ENCODE data around the gene MBD5.

Gene MBD5

DNA sequence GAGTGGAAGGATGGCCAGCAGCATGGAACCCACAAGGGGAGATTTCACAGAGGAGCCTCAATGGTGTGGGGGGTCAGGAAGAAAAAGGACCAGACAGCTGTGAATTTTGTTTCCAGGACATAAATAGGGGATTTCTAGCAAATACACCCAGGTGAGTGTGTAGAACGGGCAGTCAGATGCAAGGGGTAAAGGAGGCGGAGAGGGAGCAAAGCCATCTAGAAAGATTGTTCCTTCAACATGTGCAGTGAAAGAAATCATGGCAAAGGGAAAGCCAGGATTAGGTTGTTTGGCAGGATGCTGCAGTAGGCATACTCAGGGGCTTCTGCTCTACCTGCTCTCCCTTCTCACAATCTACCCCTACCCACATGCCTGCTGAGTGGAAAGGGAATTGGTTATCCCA lies 504.2 kb downstream of the MBD5 start:
- no peak for TF ChIP-seq NFIC (IDR thresholded peaks at IDR 0.05)
- no peak for TF ChIP-seq EGR1 (IDR thresholded peaks at IDR 0.05)
- TF ChIP-seq ZBTB7A (IDR thresholded peaks at IDR 0.05; ENCODE audit: low read depth), result no peak
- no peak for TF ChIP-seq REST (IDR thresholded peaks at IDR 0.05; ENCODE audit: low read depth)
- TF ChIP-seq FOXM1 (IDR thresholded peaks at IDR 0.05; ENCODE audit: borderline replicate concordance, low read depth), result no peak
- no peak for TF ChIP-seq YY1 (IDR thresholded peaks at IDR 0.05; ENCODE audit: low read depth)
- no peak for TF ChIP-seq TAF1 (IDR thresholded peaks at IDR 0.05; ENCODE audit: low read depth)
- TF ChIP-seq TEAD4 (IDR thresholded peaks at IDR 0.05), result no peak
- no peak for TF ChIP-seq CEBPB (IDR thresholded peaks at IDR 0.05)
- TF ChIP-seq CREB1 (IDR thresholded peaks at IDR 0.05; ENCODE audit: low read depth), result no peak
- no peak for TF ChIP-seq USF1 (IDR thresholded peaks at IDR 0.05)
- TF ChIP-seq MAX (IDR thresholded peaks at IDR 0.05), result no peak
- TF ChIP-seq EP300 (IDR thresholded peaks at IDR 0.05; ENCODE audit: borderline replicate concordance), result no peak
- no peak for TF ChIP-seq TCF12 (IDR thresholded peaks at IDR 0.05; ENCODE audit: low read depth)
- no peak for TF ChIP-seq RAD21 (IDR thresholded peaks at IDR 0.05; ENCODE audit: low read depth)

DNA sequence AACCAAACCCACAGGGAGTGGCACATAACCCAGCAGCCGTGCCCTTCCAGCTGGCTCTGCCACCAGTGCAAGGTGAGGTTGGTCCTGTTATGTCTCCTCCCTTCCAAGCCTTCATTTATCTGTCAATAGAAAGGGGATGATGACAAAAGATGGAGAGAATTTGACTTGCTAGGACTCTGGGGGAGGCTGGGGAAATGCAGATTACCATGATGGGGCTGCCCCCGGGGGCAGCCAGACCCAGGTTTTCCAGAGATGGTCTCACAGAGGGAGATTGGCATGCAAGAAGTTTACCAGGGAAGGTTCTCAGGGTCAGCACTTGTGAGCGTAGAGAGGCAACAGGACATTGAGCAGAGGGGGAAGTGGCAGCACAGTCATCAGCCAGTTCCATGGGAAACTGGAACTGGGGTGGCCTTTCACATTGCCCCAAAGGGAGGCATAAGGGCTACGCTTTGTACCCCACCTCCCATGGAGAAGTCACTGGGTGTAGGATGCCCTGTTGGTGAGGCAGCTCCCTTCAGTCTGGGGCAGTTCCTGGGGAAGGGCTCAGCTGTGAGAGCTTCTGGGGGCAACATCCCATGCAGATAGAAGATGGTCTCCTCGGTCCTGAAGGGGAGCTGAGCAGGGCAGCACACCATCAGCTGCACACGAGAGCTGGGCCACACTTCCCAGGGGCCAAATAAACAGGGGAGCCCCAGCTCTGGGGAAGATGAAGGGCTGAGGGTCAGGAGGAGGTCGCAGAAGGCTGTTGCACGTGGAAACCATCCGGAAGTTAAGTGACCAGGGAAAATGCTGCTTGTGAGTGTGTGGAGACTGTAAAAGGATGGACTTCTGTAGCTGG lies 505.8 kb downstream of the MBD5 start:
- TF ChIP-seq EGR1 (IDR thresholded peaks at IDR 0.05) (no peak), USF1 (IDR thresholded peaks at IDR 0.05) (no peak), RAD21 (IDR thresholded peaks at IDR 0.05; ENCODE audit: low read depth) (no peak), TAF1 (IDR thresholded peaks at IDR 0.05; ENCODE audit: low read depth) (no peak), TEAD4 (IDR thresholded peaks at IDR 0.05) (no peak), FOXM1 (IDR thresholded peaks at IDR 0.05; ENCODE audit: borderline replicate concordance, low read depth) (no peak), NFIC (IDR thresholded peaks at IDR 0.05) (no peak)

DNA sequence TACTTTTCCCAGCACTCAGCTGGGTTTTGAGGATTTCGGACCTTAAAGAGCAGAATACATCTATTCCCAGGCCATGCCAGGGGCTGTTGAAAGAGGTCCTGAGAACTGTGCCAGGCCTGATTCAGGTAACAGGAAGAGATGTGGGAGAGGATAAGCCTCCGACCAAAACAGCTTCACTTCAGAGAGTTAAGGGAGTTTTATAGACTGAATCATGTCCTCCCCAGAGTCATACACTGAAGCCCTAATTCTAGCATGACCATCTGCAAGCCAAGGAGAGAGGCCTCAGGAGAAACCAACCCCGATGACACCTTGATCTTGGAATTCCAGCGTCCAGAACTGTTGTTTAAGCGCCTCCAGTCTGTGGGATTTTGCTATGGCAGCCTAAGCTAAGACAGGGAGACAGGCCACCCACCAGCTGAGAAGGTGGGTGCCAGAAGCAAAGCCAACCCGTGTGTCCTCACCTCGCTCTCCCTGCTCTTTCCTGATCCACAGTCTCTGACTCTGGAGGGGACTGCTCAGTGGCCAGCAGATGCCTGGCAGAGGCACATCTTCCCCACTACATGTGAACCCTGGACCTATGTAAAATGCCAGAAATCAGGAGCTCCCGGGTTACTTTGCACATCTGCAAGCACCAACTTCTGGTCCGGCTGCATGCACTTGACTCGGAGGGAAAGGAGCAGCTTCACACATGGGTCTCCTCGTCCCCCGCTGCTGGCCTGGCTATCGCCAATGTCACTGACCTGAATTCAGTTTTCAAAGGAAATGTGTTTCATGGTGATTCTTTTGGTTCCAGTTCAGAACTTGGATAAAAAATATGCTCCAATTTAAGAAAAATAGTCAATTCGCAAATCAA lies 506.8 kb downstream of the MBD5 start:
- TF ChIP-seq NFIC (IDR thresholded peaks at IDR 0.05) (no peak), CEBPB (IDR thresholded peaks at IDR 0.05) (no peak), FOXM1 (IDR thresholded peaks at IDR 0.05; ENCODE audit: borderline replicate concordance, low read depth) (no peak), MAX (IDR thresholded peaks at IDR 0.05) (no peak), TAF1 (IDR thresholded peaks at IDR 0.05; ENCODE audit: low read depth) (no peak), YY1 (IDR thresholded peaks at IDR 0.05; ENCODE audit: low read depth) (no peak), EP300 (IDR thresholded peaks at IDR 0.05; ENCODE audit: borderline replicate concordance) (no peak), TEAD4 (IDR thresholded peaks at IDR 0.05) (no peak), CREB1 (IDR thresholded peaks at IDR 0.05; ENCODE audit: low read depth) (no peak), REST (IDR thresholded peaks at IDR 0.05; ENCODE audit: low read depth) (no peak)

GRCh38 chr2:148528356-148529064 lies 507.6 kb downstream of the MBD5 start:
- TF ChIP-seq RAD21 (IDR thresholded peaks at IDR 0.05; ENCODE audit: low read depth) (no peak), EP300 (IDR thresholded peaks at IDR 0.05; ENCODE audit: borderline replicate concordance) (no peak), FOXM1 (IDR thresholded peaks at IDR 0.05; ENCODE audit: borderline replicate concordance, low read depth) (no peak), TCF12 (IDR thresholded peaks at IDR 0.05; ENCODE audit: low read depth) (no peak), REST (IDR thresholded peaks at IDR 0.05; ENCODE audit: low read depth) (no peak), YY1 (IDR thresholded peaks at IDR 0.05; ENCODE audit: low read depth) (no peak), CREB1 (IDR thresholded peaks at IDR 0.05; ENCODE audit: low read depth) (no peak), NFIC (IDR thresholded peaks at IDR 0.05) (no peak), ZBTB7A (IDR thresholded peaks at IDR 0.05; ENCODE audit: low read depth) (no peak)
